HG02798 (cell line): ENCODE results near the gene GRIN3A.
"Not testable (repeated sequence)": the region's sequence is repeated elsewhere in the genome, so short reads cannot be mapped to it uniquely, and the experiment has no call there.

ENCODE experiments used
- ATAC-seq: cut with Tn5 transposase; IDR thresholded peaks from one replicate; pipeline ENCODE4 v1.9.1; 2021; ENCODE audit warnings: mild to moderate bottlenecking; ENCODE audit not compliant: unreplicated experiment, poor library complexity

GRIN3A gene

GRCh38 chr9:101738566-101739183, at the start of gene GRIN3A:
Gene GRIN3A (minus strand): TSS chr9:101738647. CDS start chr9:101737979, 668 bp downstream.
- ATAC-seq, result no peak

- no peak for ATAC-seq
Measured at GRCh38 chr9:101787891-101788290, 49.4 kb upstream of the GRIN3A start.

GRCh38 chr9:101778332-101778731, 39.9 kb upstream of the GRIN3A start:
- no peak for ATAC-seq

- ATAC-seq, result no peak
Measured at GRCh38 chr9:101764472-101764871, 26.0 kb upstream of the GRIN3A start.

DNA sequence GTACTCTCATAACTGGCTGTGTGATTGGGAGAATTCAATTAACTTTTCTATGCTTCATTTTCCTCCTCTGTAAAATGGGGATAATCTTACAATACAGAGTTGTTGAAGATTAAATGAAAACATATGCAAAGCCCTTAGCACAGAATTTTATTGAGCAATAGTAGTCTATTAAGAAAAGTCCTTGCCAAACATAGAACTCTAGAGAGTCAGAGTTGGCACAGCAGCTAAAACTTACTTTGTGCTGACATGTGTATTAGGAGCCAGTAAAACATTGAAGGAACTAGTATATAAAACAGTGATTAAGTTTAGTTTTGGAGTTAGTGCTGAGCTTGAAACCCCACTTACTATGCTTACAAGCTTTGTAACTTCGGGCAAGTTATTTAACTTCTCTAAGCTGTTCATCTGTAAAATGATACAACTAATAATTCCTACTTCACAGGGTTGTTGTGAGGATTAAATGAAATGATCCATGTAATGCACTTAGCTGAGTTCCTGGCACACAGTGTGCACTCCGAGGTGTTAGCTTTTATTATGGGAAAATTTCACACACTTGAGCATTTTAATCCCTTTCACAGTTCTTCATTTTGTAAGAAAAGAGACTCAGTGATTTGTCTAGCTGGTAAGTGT, 20.0 kb upstream of the GRIN3A start:
- ATAC-seq, result no peak

DNA sequence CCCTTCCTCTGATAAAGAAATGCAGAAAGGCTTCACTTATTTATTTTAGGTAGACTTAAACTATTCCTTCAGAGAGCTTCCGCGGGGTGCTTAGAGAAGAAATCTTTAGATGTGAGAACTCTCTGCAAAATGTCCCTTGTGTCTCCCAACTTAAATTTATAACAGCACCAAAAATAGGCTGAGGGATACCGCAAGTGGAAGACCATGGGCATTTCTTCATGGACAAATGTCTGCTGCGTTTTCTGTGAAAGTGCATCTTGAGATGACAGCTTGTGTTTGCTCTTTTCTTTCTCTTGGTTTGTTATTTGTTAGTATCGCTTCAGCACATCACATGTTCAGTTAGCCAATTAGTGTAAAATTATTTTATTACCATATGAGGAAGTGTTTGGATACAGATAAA, 15.3 kb upstream of the GRIN3A start:
- no peak for ATAC-seq

DNA sequence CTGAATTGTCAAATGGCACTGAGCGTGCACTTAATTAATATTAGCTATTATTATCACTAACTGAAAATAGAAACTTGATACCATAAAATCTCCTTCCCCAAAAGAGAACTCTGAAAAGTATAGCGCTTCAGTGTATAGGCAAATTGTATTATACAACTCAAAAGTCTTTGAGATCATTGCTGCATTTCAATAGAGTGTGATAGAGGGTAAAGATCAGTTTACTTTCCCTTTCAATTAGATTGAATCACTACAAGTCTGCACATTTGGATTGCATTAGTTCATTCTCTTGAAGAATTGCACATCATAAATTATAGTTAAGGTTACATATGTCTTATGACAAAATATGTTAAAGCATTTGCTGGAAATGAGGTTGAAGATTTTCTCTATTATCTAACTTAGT, 13.4 kb upstream of the GRIN3A start:
- no peak for ATAC-seq

DNA sequence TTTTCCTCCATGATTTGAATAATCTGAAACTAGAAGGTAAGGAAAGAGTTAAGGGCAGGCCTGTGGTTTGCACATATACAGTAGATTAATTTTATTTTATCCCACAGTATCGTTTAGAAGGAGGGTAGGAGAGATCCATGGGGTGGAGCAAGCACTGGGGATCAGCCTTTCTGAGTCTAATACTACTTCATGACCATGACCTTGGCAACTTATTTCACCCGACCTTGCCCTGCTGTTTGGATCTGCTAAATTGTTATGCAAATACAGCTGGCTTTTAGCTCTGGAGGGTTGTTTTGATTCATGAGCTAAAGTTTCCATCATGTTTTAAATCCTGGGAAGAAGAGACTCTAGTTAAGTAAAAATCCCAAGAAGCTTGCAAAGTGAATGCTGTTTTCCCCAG, 864 bp upstream of the GRIN3A start:
- ATAC-seq, result no peak

GRCh38 chr9:101737705-101738565, 512 bp downstream of the GRIN3A start:
- no peak for ATAC-seq

DNA sequence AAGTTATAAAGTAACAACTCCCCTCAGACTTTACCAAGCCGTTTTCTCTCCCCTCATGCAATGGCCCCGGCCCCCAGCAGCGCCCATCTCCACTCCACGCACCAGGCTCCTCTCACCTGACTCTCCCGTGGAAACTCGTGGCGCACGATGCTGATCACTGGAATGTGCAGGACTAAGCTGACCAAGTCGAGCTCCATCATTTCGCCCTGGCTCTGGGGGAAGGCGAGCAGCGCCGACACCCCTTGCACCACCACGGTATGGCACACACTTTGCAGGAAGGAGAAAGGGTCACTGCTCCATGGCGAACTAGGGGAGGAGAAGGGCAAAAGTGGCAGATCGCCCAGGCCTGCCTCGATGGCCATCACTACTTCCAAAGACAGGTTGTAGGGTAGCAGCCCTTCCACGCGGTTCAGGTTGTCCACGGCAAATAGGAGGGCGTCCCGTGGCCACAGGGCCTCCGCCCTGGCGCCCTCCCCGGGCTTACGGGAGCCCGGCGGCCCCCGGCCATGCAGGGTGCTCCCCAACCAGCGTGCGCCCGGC, 1.2 kb downstream of the GRIN3A start:
- no peak for ATAC-seq

DNA sequence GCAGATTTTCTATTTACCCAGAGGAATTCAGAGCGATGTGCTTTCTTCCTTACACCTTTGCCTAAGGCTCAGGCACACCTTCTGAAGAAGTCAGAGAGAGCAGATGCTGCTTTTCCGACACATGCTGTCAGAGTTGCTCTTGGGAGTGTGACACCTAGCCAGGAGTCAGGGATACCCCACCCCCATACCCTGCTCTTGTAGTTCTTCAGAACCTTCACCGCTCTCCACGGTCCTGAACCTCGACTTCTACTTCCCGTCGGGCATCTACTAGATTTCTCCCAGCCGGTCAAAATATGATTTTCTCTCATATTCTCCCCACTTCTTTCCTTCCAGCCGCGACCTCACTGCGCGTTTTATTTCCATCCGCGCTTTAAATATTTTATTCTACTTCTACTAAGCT, 1.7 kb downstream of the GRIN3A start:
- no peak for ATAC-seq

GRCh38 chr9:101731429-101731828, 7.0 kb downstream of the GRIN3A start:
- ATAC-seq, result no peak

GRCh38 chr9:101727612-101728524, 10.6 kb downstream of the GRIN3A start:
- ATAC-seq, result peak; percentile 93

DNA sequence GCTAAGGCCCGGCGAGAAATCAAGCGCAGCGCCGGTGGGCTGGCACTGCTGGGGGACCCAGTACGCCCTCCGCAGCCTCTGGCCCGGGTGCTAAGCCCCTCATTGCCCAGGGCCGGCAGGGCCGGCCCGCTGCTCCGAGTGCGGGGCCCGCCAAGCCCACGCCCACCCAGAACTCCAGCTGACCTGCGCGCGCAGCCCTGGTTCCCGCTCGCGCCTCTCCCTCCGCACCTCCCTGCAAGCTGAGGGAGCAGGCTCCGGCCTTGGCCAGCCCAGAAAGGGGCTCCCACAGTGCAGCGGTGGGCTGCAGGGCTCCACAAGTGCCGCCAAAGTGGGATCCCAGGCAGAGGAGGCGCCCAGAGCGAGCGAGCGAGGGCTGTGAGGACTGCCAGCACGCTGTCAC, 14.2 kb downstream of the GRIN3A start:
- not testable (repeated sequence) for ATAC-seq

GRCh38 chr9:101718192-101718591, 20.3 kb downstream of the GRIN3A start:
- ATAC-seq, result no peak

- ATAC-seq, result no peak
Measured at GRCh38 chr9:101716629-101717028, 21.8 kb downstream of the GRIN3A start.

DNA sequence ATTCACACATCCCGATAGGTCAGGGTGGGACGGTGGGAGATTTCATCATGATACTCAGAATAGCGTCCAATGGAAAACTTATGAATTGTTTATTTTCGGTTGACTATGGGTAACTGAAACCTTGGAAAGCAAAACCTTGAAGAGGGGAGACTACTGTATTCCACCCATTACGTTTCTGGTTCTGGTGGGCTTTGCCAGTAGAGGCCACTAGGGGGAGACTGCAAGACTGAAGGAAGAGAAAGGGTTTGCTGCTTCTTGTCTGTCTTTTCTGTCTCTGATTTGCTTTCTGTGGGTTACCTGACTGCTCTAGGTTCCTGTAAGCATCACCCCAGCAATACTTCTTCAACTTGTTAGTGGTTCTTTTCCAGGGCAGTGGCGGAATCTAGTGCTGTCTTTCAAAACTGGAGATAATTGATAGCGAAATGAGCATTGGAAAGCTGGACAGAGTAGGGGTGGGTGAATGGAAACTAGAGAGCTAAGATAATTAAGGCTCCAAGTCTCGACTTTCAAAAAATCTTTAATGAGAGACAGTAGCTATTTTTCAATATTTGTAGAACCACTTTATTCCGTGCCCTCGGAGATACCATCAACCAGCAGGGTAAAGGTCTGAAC, 27.0 kb downstream of the GRIN3A start:
- peak; percentile 90 for ATAC-seq

DNA sequence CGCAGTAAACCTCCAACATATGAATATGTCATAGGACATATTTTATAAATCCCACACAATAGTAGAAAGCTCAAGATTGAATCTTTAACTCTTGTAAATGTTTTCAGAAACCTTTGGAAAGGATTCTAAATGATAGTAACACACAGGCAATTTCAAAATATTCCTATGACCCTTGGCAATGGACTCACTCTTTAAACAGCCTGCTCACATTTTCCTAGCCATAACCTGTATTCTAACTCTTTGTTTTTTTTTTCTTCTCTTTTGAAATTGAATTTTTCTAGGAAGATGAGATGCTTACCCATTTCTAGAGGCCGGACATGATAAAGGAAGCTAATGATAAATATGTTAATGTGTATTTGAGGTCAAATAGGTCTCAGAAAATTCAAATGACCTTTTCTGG, 29.6 kb downstream of the GRIN3A start:
- no peak for ATAC-seq

- no peak for ATAC-seq
Measured at GRCh38 chr9:101707721-101708120, 30.7 kb downstream of the GRIN3A start.

DNA sequence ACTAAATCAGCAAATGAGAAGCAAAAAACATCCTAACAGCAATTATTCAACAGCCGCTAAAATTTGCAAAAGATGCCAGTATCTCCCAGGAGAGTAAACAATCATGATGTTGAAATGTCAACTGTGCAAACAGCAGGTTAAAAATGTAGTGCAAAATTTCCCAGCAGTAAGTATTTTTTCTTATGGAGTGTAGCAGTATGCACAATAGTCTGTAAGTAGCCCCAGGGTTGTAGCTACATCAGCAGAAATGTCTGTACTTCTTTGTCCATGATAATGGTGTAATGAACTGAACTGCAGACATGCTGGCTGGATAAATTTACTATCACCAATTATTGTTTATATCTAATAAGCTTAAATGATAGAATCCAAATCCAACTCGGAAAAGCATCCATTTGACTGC, 31.4 kb downstream of the GRIN3A start:
- no peak for ATAC-seq
